ENCODE data around the gene STARD8.
A peak's percentile ranks its signal among the peaks of the same experiment; 100 is the strongest.
"Not testable (repeated sequence)": the region's sequence is repeated elsewhere in the genome, so short reads cannot be mapped to it uniquely, and the experiment has no call there.

The STARD8 gene

DNA sequence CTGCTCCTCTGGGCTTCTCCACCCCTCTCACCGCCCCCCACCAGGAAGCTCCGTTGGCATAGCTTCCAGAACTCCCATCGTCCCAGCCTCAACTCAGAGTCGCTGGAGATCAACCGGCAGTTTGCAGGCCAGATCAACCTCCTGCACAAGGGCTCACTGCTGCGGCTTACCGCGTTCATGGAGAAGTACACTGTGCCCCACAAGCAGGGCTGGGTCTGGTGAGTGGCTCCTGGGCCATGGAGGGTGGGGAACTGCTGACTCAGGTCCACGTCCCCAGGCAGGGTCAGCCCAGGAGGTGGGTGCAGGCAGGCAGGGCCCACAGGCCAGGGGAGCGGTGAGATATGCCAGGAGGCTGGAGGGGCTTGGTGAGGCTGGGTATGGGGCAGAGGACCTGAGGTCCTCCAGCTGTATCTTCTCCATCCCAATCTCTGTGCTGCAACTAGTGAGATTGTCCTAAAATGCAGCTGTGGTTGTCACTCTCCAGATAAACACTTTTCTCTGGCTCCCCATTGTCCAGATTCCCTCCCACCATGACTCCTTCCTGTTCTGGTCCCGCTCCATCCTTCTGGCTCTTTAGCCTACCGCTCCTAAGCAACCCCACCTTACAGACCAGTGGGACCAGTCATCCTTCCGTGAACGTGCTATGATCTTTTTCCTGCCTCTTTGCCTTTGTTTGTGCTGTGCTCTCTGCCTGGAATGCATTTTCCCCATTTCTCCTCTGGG lies 71.9 kb downstream of the STARD8 start:
- DNase-seq, result no peak

DNA sequence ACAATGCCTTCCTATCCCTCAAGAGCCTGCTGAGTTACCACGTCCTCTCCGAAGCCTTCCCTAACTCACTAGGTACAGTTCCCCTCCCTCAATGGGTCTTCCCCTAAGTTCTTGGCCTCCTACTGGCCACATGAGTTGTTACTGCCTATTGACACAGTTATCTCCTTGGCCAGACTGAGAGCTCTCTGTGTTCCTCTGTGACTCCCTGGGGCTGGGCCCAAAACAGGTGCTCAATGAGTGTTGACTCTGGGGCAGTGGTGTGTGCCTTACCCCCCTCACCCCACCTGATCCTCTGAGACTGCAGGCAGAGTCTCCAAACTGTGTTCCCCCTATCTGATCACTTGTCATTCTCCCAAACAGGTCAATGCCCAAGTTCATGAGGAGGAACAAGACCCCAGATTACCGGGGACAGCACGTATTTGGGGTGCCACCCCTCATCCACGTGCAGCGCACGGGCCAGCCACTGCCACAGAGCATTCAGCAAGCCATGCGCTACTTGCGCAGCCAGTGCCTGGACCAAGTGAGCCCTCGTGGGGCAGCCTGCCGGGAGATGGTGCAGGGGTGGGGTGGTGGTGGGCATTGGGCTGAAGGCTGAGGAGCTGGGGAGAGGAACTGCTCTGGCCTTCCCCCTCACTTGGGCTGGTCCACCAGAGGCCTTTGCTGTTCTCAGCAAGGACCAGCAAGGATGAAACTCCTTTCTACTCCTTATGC lies 72.6 kb downstream of the STARD8 start:
- no peak for DNase-seq

DNA sequence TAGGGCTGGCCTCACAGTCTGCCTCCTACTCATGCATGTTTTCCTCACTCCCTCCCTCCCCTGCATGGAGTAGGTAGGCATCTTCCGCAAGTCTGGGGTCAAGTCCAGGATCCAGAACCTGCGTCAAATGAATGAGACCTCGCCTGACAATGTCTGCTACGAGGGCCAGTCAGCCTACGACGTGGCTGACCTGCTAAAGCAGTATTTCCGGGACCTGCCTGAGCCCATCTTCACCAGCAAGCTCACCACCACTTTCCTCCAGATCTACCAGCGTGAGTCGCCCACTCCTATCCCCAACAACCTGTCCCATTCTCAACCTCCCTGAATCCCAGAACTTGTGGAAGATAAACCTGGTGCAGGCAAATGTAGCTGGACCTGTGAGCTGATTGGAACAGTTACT lies 73.4 kb downstream of the STARD8 start:
- DNase-seq, result no peak

DNA sequence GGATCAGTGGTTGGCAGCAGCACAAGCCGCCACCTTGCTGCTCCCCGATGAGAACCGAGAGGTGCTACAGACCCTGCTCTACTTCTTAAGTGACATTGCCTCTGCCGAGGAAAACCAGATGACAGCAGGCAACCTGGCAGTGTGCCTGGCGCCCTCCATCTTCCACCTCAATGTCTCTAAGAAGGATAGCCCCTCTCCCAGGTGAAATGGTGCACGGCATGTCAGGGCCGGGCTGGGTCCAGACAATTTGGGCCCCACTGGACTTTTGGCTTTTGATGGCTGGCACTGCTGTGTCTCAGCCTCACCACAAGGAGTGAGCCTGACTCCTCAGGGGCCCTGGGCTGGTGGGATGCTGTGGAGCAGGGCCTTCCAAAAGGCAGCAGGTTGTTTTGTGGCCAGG lies 74.1 kb downstream of the STARD8 start:
- no peak for DNase-seq

DNA sequence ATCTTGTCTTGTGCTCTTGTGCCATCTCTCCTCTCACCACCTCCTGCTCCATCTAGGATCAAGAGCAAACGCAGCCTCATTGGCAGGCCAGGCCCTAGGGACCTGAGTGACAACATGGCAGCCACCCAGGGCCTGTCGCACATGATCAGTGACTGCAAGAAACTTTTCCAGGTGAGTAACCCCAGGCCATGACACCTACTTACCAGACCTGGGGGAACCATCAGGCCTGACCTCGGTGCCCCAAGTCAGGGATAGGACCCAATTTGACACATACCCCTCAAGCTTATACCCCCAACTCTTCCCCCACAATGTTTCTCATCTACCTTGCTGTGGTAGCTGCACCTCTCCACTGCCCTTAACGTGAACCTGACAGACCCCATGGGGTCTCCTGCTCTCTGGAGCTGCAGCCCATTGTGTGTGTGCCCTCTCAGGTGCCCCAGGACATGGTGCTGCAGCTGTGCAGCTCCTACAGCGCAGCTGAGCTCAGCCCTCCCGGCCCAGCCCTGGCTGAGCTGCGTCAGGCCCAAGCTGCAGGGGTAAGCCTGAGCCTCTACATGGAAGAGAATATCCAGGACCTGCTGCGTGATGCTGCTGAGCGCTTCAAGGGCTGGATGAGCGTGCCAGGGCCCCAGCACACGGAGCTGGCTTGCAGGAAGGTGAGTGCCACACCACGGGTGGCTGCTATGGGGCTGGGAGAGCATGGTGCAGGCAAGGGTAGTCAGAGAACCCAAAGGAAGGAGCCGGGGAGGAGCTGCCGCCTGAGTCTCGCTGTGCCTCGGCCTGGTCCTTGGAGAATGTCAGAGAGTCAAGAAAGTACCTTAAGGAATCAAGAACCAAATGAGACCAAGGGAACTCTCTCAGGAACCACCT lies 74.8 kb downstream of the STARD8 start:
- no peak for DNase-seq

DNA sequence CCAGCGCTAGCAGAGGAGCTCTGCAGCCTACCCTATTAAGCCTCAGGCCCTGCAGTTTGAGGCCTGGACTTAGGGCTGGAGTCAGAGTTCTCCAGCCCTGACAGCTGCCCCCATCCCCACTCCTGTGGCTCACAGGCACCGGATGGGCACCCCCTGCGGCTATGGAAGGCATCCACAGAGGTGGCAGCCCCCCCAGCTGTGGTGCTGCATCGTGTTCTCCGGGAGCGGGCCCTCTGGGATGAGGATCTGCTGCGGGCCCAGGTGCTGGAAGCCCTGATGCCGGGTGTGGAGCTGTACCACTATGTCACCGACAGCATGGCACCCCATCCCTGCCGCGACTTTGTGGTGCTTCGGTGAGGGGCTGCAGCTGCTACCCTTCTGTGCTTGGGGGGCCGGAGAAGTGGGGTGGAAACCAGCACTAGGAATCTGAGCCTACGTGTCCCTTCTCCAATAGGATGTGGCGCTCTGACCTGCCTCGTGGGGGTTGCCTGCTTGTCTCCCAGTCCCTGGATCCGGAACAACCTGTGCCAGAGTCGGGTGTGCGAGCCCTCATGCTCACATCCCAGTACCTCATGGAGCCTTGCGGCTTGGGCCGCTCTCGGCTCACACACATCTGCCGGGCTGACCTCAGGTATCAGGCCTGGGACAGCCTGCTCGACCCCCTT lies 76.2 kb downstream of the STARD8 start:
- DNase-seq, result no peak

DNA sequence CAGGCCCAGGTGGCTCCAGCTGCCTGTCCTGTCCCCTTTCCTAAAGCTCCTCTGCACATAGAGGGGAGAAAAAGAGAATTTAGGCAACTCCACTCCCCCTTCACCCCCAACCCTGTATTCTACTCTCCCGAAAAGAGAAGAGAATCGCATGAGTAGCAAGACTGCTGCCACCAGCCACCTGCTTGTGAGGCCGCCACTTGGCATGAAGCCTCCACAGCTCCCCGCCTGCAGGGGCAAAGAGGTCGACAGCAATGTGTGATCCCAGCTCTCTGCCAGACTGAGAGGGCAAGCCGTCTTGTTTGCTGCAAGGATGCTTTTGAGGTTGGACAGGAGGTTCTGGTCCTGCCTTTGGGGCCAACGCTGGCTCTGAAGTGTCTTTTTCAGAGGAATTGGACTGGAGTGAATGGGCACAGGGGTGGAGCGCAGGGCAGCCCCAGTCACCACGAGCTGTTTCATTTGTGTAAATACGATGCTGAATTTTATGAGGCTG lies 77.1 kb downstream of the STARD8 start:
- DNase-seq, result no peak

DNA sequence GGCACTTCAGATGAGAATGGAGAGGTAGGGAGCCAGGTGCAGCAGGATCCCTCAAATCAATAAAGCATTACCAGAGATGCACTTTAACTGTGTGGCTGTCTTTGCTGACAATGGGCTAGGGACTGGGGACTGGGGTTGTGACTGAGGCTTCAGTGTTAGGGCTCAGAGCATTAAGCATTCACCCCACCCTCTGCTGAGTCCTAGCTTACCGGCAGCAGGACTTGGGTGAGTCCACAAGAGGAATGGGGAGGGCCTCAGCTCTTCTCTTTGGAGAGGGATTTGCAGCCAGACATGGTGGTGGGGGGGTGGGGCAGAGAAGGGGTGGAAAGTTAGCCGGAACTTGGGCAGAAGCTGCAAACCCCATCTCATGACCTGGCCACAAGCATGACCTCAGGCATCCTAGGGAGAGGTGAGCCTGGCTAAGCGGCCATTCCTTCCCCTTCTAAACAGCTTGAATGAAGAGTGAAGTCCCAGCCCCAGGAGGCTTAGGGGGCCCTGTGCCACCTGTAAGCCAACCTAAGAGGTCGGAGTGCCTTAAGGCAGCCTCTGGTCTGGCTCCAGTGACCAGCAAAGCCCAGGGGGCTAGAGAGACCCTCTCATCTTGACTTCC lies 78.4 kb downstream of the STARD8 start:
- no peak for DNase-seq

DNA sequence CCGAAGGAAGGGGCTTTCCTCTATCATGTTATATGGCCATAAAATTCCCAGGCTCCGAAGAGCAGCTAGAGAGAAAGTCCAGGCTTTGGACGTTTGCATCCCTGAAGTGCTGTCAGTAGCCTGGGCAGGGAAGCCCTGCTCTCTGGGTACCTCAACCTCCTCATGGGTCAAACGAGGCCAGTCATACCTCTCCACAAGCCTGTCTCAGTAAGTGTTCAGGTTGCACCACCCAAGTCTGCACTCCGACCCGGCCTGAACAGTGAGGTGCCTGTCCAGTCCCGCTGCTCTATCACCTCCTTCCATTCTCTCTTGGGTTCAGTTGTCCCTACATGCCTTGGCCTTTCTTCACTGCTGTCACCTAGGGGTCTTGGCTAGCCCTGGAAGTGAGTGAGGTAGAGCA lies 78.9 kb downstream of the STARD8 start:
- no peak for DNase-seq

DNA sequence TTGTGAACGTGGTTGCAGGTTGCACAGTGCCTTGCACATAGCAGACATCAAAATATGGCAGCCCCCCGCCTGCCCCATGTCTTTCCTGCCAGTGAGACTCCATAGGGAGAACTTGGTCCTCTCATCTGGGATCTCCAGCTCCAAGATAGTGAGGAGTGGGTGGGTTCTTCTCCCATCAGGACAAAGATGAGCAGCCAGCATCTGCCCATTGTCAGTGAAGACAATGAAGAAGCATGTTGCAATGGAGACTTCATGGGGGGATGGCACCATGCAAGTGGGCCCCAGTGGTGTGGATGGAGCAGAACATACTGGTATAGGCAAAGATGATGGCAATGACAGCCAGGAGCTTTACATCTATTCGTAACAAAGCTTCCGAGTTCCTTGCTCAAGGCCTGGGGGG lies 80.2 kb downstream of the STARD8 start:
- DNase-seq, result no peak

DNA sequence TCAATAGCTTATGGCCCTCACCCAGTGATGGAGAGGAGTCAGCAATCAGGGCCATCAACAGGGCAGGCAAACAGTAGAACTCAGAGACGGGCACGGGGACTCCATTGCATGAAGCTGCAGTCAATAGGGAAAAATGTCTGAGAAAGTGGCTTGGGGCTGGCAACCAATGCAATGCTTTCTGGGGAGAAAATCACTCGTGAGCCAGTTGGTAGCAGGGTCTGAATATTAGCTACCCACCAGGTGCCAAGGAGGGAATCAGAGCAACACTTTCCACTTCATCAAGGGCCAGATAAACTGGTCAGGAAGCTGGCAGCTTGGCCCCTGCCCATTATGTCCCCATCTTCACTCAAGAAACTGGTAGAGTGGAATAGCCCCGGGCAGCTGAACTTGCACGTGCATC lies 80.7 kb downstream of the STARD8 start:
- no peak for DNase-seq

DNA sequence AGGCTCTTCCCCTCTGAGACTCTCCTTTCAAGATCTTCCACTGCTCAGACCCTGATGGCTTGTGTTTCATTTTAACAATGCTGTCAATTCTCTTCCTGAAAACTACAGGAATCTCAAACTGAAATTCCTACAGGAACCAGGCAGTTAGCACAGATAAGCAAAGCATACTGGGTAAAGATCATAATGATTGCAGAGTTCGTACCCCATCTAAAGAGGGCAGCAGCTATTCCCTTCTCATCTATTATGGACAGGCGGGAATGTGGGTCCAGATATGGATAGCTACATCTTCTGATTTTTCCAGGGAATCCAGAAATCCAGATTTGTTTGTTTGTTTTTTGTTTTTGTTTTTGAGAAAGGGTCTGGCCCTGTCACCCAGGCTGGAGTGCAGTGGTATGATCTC lies 83.8 kb downstream of the STARD8 start:
- DNase-seq, result no peak

DNA sequence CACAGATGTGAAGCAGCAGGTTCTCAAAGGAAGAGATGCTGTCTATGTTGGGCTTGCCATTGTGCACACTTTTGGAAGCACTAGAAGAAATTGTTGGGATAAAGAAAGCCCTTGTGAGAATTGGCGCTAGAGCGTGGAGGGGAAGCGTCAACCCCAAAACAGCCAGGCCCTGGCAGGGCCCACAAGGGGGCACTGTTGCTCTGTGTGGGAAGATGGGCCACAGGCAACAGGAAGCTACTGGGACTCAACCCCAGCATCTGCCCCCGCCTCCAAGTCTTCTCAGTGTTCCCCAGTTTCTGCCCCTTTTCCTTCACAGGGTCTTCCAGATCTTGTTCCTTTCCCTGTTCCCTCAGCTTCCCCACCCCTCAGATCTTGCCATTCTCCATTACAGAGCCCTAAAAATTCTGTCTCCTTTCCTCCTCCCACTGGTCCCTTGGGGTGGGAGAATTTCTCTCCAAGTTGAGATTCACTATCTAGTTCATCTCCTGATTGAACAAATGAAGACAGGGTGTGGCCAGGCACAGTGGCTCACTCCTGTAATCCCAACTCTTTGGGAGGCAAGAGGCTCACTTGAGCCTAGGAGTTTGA lies 85.5 kb downstream of the STARD8 start:
- DNase-seq, result peak; percentile 45

DNA sequence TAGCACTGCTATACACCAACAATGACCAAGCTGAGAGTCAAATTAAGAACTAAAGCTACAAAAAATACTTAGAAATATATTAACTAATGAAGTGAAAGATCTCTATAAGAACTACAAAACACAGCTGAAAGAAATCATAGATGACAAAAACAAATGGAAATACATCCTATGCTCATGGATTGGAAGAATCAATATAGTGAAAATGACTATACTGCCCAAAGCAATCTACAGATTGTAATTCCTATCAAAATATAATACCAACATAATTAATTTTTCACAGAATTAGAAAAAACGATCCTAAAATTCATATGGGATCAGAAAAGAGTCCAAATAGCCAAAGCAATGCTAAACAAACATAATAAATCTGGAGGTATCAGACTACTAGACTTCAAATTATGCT lies 87.8 kb downstream of the STARD8 start:
- DNase-seq, result no peak

DNA sequence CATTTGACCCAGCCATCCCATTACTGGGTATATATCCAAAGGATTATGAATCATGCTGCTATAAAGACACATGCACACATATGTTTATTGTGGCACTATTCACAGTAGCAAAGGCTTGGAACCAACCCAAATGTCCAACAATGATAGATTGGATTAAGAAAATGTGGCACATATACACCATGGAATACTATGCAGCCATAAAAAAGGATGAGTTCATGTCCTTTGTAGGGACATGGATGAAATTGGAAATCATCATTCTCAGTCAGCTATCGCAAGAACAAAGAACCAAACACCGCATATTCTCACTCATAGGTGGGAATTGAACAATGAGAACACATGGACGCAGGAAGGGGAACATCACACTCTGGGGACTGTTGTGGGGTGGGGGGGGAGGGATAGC lies 94.4 kb downstream of the STARD8 start:
- DNase-seq, result not testable (repeated sequence)

DNA sequence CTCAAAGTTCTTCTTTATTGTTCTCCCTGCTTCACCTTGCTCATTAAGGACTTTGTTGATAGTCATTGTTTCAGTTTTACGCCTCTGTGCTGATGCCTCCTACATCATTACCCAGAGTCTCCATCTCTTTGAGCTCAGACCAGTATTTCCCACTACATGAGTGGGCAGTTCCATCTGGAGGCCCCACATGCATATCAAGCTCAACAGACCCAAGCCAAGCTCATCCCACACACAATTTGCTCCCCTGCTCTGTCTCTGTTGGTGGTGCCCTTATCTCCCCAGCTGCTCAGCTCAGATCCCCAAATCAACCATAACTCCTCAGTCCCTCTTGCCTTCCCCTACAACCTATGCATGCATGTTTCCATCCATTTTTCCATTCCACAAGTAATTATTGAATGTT lies 96.3 kb downstream of the STARD8 start:
- DNase-seq, result no peak

DNA sequence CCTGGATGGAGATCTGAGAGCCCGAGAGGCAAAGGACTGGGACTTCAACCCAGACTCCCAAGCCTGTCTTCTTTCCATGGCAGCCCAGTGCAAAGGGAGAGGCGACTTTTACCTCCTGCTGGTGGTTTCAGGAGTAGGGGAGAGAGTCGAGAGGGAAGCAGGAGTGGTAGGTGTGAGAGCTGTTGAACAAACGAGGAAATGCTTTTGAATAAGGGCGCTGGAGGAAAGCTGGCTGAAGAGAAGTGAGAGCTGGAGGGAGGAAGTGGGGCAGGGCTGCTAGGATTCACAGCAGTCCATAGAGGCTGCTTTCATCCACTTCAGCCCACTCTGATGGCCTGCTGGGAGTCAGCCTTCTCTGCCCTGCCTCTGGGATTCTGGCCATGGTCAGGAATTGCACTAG lies 99.5 kb downstream of the STARD8 start:
- DNase-seq, result no peak

DNA sequence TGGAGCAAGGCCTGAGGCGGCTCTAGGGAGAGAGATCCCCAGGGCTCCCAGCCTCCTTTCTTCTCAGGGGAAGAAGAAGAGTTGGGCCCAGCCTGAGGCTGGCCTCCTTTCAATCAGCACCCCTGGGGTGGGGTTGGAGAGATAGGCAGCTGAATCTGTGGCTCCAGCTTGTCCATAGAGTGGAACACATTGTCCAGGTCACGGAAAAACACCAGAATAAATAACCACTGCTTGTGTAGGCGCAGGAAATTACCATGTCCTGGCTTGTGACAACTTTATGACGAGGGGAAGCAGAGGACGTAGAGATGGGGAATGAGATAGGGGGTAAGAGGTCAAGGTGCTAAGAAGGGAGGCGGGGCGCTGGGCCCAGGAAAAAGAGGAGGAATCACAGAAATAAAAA lies 100.6 kb downstream of the STARD8 start:
- no peak for DNase-seq

DNA sequence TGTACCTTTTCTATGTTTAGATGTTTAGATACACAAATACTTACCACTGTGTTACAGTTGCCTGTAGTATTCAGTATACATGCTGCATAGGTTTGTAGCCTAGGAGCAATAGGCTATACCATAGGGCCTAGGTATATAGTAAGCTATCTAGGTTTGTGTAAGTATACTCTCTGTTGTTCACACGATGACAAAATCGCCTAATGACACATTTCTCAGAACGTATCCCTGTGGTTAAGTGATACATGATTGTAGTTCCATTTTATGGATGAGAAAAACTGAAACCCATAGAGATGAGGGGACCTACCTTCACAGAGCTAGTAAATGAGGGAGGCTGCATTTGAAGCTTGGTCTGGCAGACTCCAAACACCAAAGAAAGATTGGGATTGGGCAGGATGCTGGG lies 102.0 kb downstream of the STARD8 start:
- DNase-seq, result no peak

DNA sequence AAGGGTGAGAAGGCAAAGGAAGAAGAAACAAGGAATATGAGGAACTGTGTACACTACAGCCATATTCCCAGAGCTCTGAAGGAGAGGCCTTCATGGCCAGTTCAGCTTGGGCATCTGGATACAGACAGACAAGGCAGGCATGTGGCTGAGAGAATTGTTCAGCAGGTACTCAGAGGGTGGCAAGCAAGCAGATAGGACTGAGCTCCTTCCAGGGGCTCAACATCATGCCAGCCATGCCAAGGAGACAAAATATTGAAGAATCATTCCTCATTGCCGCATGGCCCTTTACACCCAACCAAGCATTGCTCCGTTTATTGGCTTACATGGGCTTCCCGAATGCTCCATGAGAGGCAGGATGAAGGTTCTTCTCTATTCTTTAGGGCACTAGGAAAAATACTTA lies 102.8 kb downstream of the STARD8 start:
- no peak for DNase-seq

DNA sequence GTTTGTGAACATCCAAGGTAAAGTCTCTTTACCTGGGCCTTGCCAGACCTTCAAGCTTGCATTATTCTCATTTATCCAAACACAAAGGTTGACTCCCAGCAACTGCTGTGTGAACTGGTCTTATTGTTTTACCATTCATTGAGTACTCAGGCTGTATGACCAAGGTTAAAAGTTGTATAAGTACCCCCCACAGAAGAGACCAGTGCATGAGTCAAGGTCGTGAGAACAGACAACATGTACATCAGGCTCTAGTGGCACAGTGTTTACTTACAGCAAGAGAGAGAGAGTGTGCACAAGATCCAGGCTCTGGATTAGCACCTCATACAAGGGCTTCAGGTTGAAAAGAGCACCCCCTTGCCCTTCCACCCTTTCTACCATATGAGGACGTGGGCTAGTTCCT lies 103.9 kb downstream of the STARD8 start:
- DNase-seq, result no peak

DNA sequence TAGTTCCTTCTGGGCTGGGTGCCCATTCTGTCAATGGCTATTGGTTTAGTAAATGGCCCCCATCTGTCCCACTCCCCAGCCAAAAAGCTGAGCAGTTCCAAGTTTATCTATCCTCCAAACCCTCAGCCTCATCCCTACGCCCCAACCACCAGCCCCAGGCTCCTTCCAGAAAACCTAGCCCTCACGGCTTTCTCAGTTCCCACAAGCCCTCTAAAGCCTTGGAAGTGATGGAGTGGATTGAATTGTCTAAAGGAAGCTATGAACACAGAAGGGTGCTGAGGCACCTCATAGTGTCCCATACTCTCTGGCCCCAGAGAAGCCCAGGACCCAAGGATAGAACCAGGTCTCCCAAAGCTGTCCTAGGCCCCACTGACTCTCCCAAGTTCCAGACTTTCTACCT lies 105.8 kb downstream of the STARD8 start:
- no peak for DNase-seq

Measured in activated CD4-positive, alpha-beta T cell treated with anti-CD3 and anti-CD28 coated beads, Interleukin-2, amount 50 U/mL, for 1 hour (primary cell).